ENCODE data around the gene GRIK2. TPM values are rescaled to one million over a fixed set of nuclear protein-coding genes. Genes with fewer than 3 reads are reported as not detected.
"Not testable (repeated sequence)": the region's sequence is repeated elsewhere in the genome, so short reads cannot be mapped to it uniquely, and the experiment has no call there.

GRIK2 gene
- polyA plus RNA-seq, 1 experiment = 12.8 TPM

- POLR2A ChIA-PET = no interaction called here
- no peak overlapping the region for H3K27ac ChIP-seq (ENCODE audit: low read depth, low read length)
- TF ChIP-seq CTCF (IDR thresholded peaks at IDR 0.05; ENCODE audit: low read depth, low read length) = no peak
- CTCF ChIA-PET = no interaction called here
- DNase-seq (ENCODE audit: low read depth, low spot score) = no peak
- no peak overlapping the region for H3K4me3 ChIP-seq (ENCODE audit: low read depth, low read length)
- H3K9me3 ChIP-seq (ENCODE audit: control insufficient read depth, insufficient read depth, low read length) = no peaks in the 10 kb centered on the region
- H3K27me3 ChIP-seq (ENCODE audit: control insufficient read depth, insufficient read depth, low read length) = no peaks in the 10 kb centered on the region
These were observed 41.2 kb upstream of the GRIK2 start for GRCh38 chr6:101352316-101352715.

GRCh38 chr6:101365181-101365580 lies 28.3 kb upstream of the GRIK2 start:
- CTCF ChIA-PET = interaction anchor here (0.6 kb wide), 1 partner anchor 21 kb away, joined by 3 read pairs; no protein-coding TSS in a partner anchor
- Histone ChIP-seq H3K27ac (ENCODE audit: low read depth, low read length) (no peak overlapping the region), H3K9me3 (ENCODE audit: control insufficient read depth, insufficient read depth, low read length) (no peaks in the 10 kb centered on the region), H3K27me3 (ENCODE audit: control insufficient read depth, insufficient read depth, low read length) (no peaks in the 10 kb centered on the region), H3K4me3 (ENCODE audit: low read depth, low read length) (no peak overlapping the region)
- TF ChIP-seq CTCF (IDR thresholded peaks at IDR 0.05; ENCODE audit: low read depth, low read length) = no peak
- POLR2A ChIA-PET = no interaction called here
- no peak for DNase-seq (ENCODE audit: low read depth, low spot score)

- Histone ChIP-seq H3K9me3 (ENCODE audit: control insufficient read depth, insufficient read depth, low read length) (no peaks in the 10 kb centered on the region), H3K4me3 (ENCODE audit: low read depth, low read length) (no peak overlapping the region), H3K27me3 (ENCODE audit: control insufficient read depth, insufficient read depth, low read length) (no peaks in the 10 kb centered on the region), H3K27ac (ENCODE audit: low read depth, low read length) (no peak overlapping the region)
- no peak for TF ChIP-seq CTCF (IDR thresholded peaks at IDR 0.05; ENCODE audit: low read depth, low read length)
- ChIA-PET POLR2A (no interaction called here), CTCF (no interaction called here)
- no peak for DNase-seq (ENCODE audit: low read depth, low spot score)
These were observed 13.6 kb upstream of the GRIK2 start for GRCh38 chr6:101379926-101380325.

GRCh38 chr6:101380897-101381630 lies 12.4 kb upstream of the GRIK2 start:
- ChIA-PET POLR2A (no interaction called here), CTCF (no interaction called here)
- no peak for TF ChIP-seq CTCF (IDR thresholded peaks at IDR 0.05; ENCODE audit: low read depth, low read length)
- DNase-seq (ENCODE audit: low read depth, low spot score) = no peak
- Histone ChIP-seq H3K27me3 (ENCODE audit: control insufficient read depth, insufficient read depth, low read length) (no peaks in the 10 kb centered on the region), H3K27ac (ENCODE audit: low read depth, low read length) (no peak overlapping the region), H3K9me3 (ENCODE audit: control insufficient read depth, insufficient read depth, low read length) (no peaks in the 10 kb centered on the region), H3K4me3 (ENCODE audit: low read depth, low read length) (no peak overlapping the region)

GRCh38 chr6:101383747-101384146 lies 9.8 kb upstream of the GRIK2 start:
- DNase-seq (ENCODE audit: low read depth, low spot score); CTCF ChIA-PET; H3K27ac ChIP-seq (ENCODE audit: low read depth, low read length); H3K9me3 ChIP-seq (ENCODE audit: control insufficient read depth, insufficient read depth, low read length); POLR2A ChIA-PET; H3K4me3 ChIP-seq (ENCODE audit: low read depth, low read length); H3K27me3 ChIP-seq (ENCODE audit: control insufficient read depth, insufficient read depth, low read length): not testable (repeated sequence)
